ENCODE measurements around the gene HIPK1.
"Not testable (repeated sequence)": the region's sequence is repeated elsewhere in the genome, so short reads cannot be mapped to it uniquely, and the experiment has no call there.

The HIPK1 gene

DNA sequence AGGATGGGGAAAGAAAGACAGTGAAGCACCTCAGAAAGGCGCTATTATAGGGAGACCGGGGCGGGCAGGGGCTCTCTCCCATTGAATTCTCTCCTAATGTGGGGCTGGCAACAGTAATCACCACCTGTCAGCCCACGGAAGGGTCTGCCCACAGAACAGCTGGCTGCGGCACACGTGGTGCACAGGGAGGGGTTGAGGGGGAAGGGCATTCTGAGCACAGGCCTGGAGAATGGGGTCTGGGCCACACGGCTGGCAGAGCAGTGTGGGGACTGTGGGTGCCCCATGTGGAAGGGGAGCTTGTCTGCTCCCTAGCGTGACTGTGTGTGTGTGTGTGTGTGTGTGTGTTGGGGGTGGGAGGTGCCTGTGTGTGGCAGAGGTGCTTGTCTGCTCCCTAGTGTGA, 54.3 kb downstream of the HIPK1 start:
- DNase-seq = no peak

GRCh38 chr1:113983826-113984225, 54.7 kb downstream of the HIPK1 start:
- DNase-seq = no peak

DNA sequence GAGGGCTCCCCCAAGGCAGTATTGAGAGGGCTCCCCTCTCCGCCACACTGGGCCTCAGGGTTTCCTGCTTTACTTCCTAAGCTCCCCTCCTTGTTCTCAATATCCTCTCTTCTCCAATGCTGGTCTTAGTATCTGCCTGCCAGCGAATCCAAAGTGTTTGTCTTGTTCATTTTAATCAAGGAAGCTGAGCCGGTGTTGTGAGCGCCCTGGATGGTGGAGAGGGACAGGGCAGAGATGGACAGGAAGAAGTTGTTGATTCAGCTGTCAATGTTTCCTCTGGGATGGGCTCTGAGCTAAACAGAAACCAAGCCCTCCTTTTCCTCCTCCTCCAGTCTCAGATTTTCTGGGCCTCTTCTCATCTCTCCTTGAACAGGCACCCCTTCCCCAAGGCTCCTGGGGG, 55.6 kb downstream of the HIPK1 start:
- no peak for DNase-seq

GRCh38 chr1:113986802-113987201, 57.7 kb downstream of the HIPK1 start:
- no peak for DNase-seq

GRCh38 chr1:113987259-113987658, 58.1 kb downstream of the HIPK1 start:
- no peak for DNase-seq

GRCh38 chr1:113990530-113990929, 61.4 kb downstream of the HIPK1 start:
- DNase-seq = no peak

GRCh38 chr1:113990961-113991360, 61.8 kb downstream of the HIPK1 start:
- DNase-seq = no peak

DNA sequence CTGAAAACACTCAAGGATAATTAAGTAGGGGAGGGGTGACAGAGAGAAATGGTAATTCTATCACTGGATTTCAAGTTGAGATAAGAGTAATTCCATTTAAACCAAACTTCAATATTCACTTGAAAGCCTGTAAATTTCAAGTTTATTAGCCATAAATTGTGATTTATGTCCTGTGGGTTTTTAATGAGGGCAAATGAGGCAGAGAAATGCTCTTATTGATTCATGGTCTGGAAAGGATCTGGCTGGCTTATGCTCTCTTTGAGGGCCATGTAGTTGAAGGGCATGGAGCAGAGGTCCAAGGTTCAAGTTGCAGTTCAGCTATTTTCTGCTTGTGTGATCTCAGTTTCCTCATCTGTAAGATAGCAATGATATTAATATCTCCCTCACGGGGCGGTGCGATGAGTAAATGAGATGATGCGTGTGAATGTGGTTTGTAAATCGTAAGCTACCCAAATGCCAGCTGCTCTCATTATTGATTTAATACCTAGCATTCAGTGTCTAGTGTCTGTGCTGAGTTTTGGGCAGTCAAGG, 62.4 kb downstream of the HIPK1 start:
- DNase-seq = no peak

GRCh38 chr1:113993072-113993471, 63.9 kb downstream of the HIPK1 start:
- DNase-seq = no peak

GRCh38 chr1:113993766-113994165, 64.6 kb downstream of the HIPK1 start:
- no peak for DNase-seq

GRCh38 chr1:113995382-113995781, 66.3 kb downstream of the HIPK1 start:
- DNase-seq = no peak

- no peak for DNase-seq
Measured at GRCh38 chr1:113998361-113998760, 69.2 kb downstream of the HIPK1 start.

DNA sequence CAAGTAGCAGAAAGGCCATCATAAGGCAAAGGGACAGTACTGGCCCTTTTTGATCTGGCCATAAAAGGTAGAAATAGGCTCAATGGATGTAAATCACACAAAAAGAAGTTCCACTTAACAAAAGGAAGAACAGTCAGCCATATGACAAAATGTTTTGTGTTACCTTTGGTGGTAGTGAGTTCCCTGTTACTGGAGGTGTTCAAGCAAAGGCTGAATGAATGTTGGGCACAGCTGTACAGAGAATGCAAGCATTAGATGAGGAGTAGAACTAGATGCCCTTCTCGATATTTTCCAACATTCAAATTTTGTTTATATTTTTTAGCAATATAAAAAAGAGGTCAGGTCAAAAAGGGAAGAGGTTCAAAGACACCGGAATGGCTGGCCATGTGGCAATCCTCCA, 70.1 kb downstream of the HIPK1 start:
- DNase-seq = no peak

- DNase-seq = no peak
Measured at GRCh38 chr1:113999799-114000198, 70.7 kb downstream of the HIPK1 start.

- no peak for DNase-seq
Measured at GRCh38 chr1:114000406-114000805, 71.3 kb downstream of the HIPK1 start.

GRCh38 chr1:114002492-114003239, 73.5 kb downstream of the HIPK1 start:
- no peak for DNase-seq

DNA sequence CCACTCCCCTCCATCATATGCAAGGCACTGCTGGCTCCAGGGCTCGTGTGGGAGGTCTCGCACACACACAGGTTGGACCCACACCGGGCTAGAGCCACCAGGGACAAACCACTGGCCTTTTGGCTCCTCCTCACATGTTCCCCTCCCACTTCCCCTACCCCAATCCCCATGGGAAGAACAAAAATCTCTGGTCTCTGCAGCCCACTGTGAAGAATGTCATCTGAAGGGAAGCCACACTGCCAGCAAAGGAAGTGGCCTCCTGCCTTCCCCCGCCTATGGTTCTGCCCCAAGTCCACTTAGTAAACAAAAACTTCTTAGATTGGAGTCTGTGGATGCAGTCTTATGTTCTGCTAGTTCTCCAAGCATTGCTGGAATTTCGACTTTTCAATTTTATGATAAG, 74.3 kb downstream of the HIPK1 start:
- DNase-seq = no peak

DNA sequence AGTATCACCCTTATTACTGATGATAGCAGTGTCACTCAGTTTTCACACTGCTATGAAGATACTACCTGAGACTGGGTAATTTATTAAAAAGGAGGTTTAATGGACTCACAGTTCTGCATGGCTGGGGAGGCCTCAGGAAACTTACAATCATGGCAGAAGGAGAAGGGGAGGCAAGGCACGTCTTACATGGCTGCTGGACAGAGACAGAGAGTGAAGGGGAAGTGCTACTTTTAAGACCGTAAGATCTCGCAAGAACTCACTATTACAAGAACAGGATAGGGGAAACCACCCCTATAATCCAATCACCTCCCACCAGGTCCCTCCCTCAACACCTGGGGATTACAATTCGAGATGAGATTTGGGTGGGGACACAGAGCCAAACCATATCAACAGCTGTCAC, 77.7 kb downstream of the HIPK1 start:
- not testable (repeated sequence) for DNase-seq

DNA sequence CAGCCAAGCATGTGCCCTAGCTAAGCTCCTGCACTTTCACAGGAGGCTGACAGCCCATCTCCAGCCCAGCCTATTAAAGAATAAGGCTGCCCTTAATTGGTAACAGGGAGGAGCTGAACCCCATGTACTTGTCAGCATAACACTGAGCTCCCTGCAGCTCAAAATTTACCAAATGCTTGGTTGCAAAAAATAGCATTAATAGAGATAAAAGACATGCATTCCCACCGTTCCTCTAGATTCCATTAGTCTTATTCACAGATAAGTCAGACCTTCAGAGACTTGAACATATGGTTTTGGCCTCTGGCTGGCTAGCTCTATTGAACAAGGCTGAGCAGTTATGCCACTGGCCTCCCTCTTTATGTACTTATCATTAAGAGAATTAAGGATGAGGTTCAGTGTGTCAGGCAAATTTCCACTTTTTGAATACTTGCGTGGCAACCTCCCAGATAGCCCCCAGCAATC, 79.4 kb downstream of the HIPK1 start:
- no peak for DNase-seq

DNA sequence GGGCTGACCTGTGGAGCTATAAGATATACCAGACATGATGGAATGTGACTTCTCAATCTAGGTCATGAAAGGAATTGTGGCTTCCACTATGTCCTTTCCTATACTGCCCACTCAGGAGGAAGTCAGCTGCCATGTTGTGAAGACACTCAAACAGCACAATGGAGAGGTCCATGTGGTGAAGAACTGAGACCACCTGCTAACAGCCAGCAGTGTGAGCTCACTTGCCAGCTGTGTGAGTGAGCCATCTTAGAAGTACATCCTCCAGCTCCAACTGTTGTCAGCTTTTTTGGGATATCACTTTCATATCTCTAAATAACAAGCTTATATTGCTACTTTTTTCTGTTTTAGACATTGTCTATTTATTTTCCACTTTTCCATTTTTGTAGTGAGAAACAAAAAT, 79.9 kb downstream of the HIPK1 start:
- no peak for DNase-seq

- DNase-seq = no peak
Measured at GRCh38 chr1:114009393-114009792, 80.3 kb downstream of the HIPK1 start.

GRCh38 chr1:114010433-114011184, 81.5 kb downstream of the HIPK1 start:
- no peak for DNase-seq

GRCh38 chr1:114011796-114012195, 82.7 kb downstream of the HIPK1 start:
- no peak for DNase-seq

- no peak for DNase-seq
Measured at GRCh38 chr1:114015075-114015474, 86.0 kb downstream of the HIPK1 start.

All from activated CD4-positive, CD25-positive, alpha-beta regulatory T cell treated with anti-CD3 and anti-CD28 coated beads, Interleukin-2, amount 50 U/mL, for 72 hours (primary cell).